Measurements from ENCODE around the gene TYRO3. TPM values are rescaled to one million over a fixed set of nuclear protein-coding genes. Genes with fewer than 3 reads are reported as not detected.

TYRO3 gene
- total RNA-seq, 2 experiments from 2014 or later: 0.48 TPM; not detected in 1

DNA sequence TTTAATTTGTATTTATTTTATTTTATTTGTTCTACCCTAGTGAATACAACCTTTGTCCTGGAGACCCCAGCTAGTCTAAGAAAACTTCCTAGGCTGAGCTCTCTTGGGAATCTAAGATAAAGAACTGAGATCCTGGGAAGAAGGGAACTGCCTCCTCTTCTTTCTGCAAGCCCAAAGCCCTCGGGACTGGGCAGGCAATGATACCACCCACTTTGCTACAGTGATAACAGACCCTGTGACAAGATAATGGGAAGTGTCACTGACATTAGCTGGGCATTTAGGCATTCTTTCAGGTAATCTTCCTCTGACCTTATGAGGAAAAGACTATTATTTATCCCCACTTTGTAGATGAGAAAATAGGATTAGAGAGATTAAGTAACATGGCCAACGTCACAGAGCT is 15.1 kb downstream of the TYRO3 start:
- H3K9me2 ChIP-seq (ENCODE audit: insufficient read depth, low read length): no peaks in the 10 kb centered on the region
- H3K4me1 ChIP-seq (ENCODE audit: insufficient read depth, low read length, poor library complexity, severe bottlenecking): no peaks in the 10 kb centered on the region
- intact Hi-C loops (cut with micrococcal nuclease; ENCODE audit: unreplicated experiment): no loop called here
- H3K9me3 ChIP-seq (ENCODE audit: low read length): no peaks in the 10 kb centered on the region
- H2AFZ ChIP-seq (ENCODE audit: low read length): no peak overlapping the region
- DNase-seq (ENCODE audit: low spot score): no peak
- no peak overlapping the region for H3K4me2 ChIP-seq (ENCODE audit: low read length)
- H3K79me2 ChIP-seq (ENCODE audit: insufficient read depth, low read depth, low read length): no peaks in the 10 kb centered on the region
- CTCF ChIA-PET (ENCODE audit: unreplicated experiment): no interaction called here
- no peak overlapping the region for H3K27ac ChIP-seq (ENCODE audit: low read depth, low read length, poor library complexity, severe bottlenecking)
- no TSS peak for BruUV-seq (replicated peaks)
- H4K20me1 ChIP-seq (ENCODE audit: insufficient read depth, low read length): no peaks in the 10 kb centered on the region
- H3K36me3 ChIP-seq (ENCODE audit: insufficient read depth, low read length): no peaks in the 10 kb centered on the region
- TF ChIP-seq EZH2phosphoT487 (IDR thresholded peaks at IDR 0.05; ENCODE audit: borderline replicate concordance, low read depth, low read length): no peak
- TF ChIP-seq, protein P1, sequence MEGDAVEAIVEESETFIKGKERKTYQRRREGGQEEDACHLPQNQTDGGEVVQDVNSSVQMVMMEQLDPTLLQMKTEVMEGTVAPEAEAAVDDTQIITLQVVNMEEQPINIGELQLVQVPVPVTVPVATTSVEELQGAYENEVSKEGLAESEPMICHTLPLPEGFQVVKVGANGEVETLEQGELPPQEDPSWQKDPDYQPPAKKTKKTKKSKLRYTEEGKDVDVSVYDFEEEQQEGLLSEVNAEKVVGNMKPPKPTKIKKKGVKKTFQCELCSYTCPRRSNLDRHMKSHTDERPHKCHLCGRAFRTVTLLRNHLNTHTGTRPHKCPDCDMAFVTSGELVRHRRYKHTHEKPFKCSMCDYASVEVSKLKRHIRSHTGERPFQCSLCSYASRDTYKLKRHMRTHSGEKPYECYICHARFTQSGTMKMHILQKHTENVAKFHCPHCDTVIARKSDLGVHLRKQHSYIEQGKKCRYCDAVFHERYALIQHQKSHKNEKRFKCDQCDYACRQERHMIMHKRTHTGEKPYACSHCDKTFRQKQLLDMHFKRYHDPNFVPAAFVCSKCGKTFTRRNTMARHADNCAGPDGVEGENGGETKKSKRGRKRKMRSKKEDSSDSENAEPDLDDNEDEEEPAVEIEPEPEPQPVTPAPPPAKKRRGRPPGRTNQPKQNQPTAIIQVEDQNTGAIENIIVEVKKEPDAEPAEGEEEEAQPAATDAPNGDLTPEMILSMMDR (conservative IDR thresholded peaks at IDR 0.05; ENCODE audit: low read length): no peak
- POLR2A ChIA-PET: interaction anchor here (0.6 kb wide), 1 partner anchor 55 kb away, joined by 4 read pairs; no protein-coding TSS in a partner anchor
- H3K4me3 ChIP-seq (ENCODE audit: low read depth, low read length, poor library complexity, severe bottlenecking): no peak overlapping the region

DNA sequence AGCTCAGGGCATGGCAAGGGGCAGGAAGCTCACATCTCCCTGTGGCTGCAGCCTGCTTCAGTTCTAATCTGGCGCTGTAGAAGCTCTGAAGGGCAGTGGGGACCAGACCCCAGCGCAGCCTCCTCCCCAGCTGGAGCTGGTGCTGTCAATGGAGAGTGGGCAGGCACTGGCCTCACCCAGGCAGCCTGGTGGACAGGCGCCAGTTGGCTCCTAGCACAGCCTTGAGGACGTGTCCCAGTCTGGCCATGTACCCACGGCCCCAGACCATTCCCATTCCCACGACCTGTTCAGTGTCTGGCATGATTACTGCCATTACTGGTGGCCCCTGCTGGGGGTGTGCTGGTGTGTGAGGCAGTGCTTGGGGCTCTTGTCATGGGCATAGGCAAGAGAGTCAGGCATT is 16.3 kb downstream of the TYRO3 start:
- CTCF ChIA-PET (ENCODE audit: unreplicated experiment): no interaction called here
- Histone ChIP-seq H3K36me3 (ENCODE audit: insufficient read depth, low read length) (no peaks in the 10 kb centered on the region), H2AFZ (ENCODE audit: low read length) (no peak overlapping the region), H3K27ac (ENCODE audit: low read depth, low read length, poor library complexity, severe bottlenecking) (no peak overlapping the region), H3K9me3 (ENCODE audit: low read length) (no peaks in the 10 kb centered on the region), H3K4me1 (ENCODE audit: insufficient read depth, low read length, poor library complexity, severe bottlenecking) (no peaks in the 10 kb centered on the region), H3K9me2 (ENCODE audit: insufficient read depth, low read length) (no peaks in the 10 kb centered on the region), H3K4me2 (ENCODE audit: low read length) (no peak overlapping the region), H3K79me2 (ENCODE audit: insufficient read depth, low read depth, low read length) (no peaks in the 10 kb centered on the region), H4K20me1 (ENCODE audit: insufficient read depth, low read length) (no peaks in the 10 kb centered on the region), H3K4me3 (ENCODE audit: low read depth, low read length, poor library complexity, severe bottlenecking) (no peak overlapping the region)
- no TSS peak for BruUV-seq (replicated peaks)
- intact Hi-C loops (cut with micrococcal nuclease; ENCODE audit: unreplicated experiment): no loop called here
- no peak for DNase-seq (ENCODE audit: low spot score)
- POLR2A ChIA-PET: no interaction called here
- TF ChIP-seq EZH2phosphoT487 (IDR thresholded peaks at IDR 0.05; ENCODE audit: borderline replicate concordance, low read depth, low read length): no peak
- TF ChIP-seq, protein P1 (conservative IDR thresholded peaks at IDR 0.05; ENCODE audit: low read length): no peak

GRCh38 chr15:41577863-41578735 is 19.1 kb downstream of the TYRO3 start:
- CTCF ChIA-PET (ENCODE audit: unreplicated experiment): no interaction called here

More at GRCh38 chr15:41577863-41578735, 19.1 kb downstream of the TYRO3 start:
- no peaks in the 10 kb centered on the region for H3K79me2 ChIP-seq (ENCODE audit: insufficient read depth, low read depth, low read length)
- POLR2A ChIA-PET: interaction anchor here (0.6 kb wide), 1 partner anchor 42 kb away, joined by 4 read pairs; no protein-coding TSS in a partner anchor
- no peak overlapping the region for H3K4me3 ChIP-seq (ENCODE audit: low read depth, low read length, poor library complexity, severe bottlenecking)
- H3K9me2 ChIP-seq (ENCODE audit: insufficient read depth, low read length): no peaks in the 10 kb centered on the region
- no peaks in the 10 kb centered on the region for H3K4me1 ChIP-seq (ENCODE audit: insufficient read depth, low read length, poor library complexity, severe bottlenecking)
- DNase-seq (ENCODE audit: low spot score): no peak
- no TSS peak for BruUV-seq (replicated peaks)
- no peak overlapping the region for H3K4me2 ChIP-seq (ENCODE audit: low read length)
- no peaks in the 10 kb centered on the region for H3K36me3 ChIP-seq (ENCODE audit: insufficient read depth, low read length)
- intact Hi-C loops (cut with micrococcal nuclease; ENCODE audit: unreplicated experiment): no loop called here
- no peak for TF ChIP-seq EZH2phosphoT487 (IDR thresholded peaks at IDR 0.05; ENCODE audit: borderline replicate concordance, low read depth, low read length)
- TF ChIP-seq, protein P1 (conservative IDR thresholded peaks at IDR 0.05; ENCODE audit: low read length): no peak
- H4K20me1 ChIP-seq (ENCODE audit: insufficient read depth, low read length): no peaks in the 10 kb centered on the region
- no peak overlapping the region for H2AFZ ChIP-seq (ENCODE audit: low read length)
- H3K27ac ChIP-seq (ENCODE audit: low read depth, low read length, poor library complexity, severe bottlenecking): no peak overlapping the region
- H3K9me3 ChIP-seq (ENCODE audit: low read length): no peaks in the 10 kb centered on the region

Measured in OCI-LY7 (cell line).